Measurements from ENCODE around the gene SLX4.

SLX4 gene

DNA sequence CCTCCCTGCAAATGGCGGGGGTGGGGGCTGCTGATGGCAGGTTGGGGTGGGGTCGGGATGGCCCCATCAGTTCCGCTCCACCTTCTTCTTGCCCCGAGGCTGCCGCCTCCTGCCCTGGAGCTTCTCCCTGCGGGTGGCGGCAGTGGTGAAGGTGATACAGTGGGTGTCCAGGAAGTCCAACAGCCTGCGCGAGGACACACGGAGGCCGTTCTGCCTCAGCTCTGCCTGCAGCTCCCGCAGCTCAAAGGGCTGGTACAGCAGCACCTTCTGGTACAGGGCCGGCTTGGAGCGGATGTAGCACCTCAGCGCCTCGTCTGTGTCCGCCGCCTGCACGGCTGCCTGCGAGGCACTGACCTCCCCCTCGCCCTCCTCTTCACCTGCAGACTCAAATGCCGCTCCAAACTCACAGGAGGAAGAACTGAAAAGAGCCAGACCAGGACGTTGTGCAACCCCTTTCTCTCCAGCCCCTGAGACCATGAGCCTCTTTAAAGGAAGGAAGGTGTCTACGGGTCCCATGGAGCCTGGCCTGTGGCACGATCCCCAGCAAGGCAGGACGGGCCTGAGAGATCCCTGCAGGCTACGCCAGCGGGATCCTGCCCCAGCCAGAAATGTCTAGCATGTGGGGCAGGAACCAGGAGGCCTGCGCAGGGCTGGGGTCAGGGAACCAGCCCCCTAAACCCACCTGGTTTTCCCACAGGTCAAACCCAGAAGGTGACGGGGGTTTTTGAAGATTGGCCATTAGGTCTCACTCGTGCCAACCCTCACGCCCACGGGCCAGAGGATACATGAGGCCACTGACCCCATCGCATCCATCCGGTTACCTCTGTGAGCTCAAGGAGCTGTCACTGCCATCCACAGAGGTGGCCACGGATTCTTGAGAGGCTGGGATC, 28.9 kb downstream of the SLX4 start:
- DNase-seq (ENCODE audit: low read depth) = no peak

DNA sequence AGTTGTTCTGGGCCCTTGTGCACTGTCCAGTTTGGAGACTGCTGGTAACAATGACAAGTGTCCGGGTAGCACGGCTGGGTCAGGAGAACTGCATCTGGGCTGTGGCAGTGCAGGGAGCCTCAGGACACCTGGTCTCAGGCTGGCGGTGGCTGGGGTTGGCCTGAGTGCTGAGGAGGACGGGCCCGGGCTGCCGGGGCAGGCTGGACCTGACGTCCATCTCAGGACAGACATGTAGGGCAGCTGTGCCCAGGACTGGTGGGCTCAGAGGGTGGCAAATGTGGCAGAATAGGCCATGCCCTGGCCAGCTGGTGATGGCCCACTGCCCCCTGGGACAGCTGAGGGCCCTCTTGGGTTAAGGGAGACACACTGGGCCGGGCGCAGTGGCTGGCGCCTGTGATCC, 30.0 kb downstream of the SLX4 start:
- DNase-seq (ENCODE audit: low read depth) = no peak

DNA sequence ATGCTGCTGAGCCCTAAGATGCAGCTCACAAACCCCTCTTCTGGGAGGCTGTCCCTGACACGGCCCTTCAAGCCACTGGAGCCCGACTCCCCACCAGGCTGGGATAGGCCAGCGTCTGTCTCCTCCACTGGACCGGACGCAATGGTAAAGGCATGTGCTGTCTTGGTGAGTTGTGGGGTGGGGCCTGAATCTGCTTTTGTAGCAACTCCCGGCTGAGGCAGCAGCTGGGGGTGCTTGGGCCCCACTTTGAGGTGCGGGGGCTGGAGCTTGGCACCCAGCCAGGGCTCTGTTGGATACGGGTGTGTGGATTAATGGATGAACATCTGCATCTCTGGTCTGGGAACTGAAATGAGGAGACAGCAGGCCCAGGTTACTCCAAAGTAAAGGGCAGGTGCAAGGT, 30.7 kb downstream of the SLX4 start:
- DNase-seq (ENCODE audit: low read depth) = no peak

DNA sequence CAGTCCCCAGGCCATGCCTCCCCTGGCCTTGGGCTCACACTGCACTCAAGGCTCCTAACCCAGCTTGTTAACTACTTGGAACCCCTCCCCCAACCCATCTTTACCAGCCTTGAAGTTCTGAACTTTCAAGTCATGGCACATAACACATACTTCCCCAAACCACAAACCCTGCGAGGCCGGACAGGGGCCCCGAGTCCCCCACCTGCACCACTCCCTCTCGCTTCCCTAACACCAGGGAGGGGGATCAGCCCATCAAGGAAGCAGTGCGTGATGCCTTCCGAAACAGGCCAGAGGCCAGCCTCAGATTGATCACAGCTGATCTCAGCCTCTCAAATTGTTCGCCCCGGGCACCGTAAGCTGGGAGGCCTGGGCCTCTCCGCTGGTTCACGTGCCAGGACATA, 31.2 kb downstream of the SLX4 start:
- peak; percentile 91 for DNase-seq (ENCODE audit: low read depth)

DNA sequence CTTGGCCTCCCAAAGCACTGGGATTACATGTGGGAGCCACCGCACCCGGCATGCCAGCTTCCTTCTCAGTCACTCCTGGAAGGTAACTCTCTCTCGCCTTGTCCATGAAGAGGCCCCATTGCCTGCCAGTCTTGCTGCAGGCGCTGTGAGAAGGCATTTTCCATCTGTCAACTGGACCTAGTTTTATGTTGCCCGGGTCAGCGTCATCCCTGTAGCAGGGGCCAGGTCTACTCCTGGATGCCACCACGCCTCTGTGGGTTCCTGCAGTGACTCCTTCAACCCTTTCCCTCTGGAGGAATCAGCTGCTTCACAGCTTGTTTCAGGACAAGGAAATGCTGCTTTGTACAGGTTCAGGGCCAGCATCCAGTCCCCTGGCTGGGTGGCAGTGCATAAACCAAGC, 31.6 kb downstream of the SLX4 start:
- no peak for DNase-seq (ENCODE audit: low read depth)

DNA sequence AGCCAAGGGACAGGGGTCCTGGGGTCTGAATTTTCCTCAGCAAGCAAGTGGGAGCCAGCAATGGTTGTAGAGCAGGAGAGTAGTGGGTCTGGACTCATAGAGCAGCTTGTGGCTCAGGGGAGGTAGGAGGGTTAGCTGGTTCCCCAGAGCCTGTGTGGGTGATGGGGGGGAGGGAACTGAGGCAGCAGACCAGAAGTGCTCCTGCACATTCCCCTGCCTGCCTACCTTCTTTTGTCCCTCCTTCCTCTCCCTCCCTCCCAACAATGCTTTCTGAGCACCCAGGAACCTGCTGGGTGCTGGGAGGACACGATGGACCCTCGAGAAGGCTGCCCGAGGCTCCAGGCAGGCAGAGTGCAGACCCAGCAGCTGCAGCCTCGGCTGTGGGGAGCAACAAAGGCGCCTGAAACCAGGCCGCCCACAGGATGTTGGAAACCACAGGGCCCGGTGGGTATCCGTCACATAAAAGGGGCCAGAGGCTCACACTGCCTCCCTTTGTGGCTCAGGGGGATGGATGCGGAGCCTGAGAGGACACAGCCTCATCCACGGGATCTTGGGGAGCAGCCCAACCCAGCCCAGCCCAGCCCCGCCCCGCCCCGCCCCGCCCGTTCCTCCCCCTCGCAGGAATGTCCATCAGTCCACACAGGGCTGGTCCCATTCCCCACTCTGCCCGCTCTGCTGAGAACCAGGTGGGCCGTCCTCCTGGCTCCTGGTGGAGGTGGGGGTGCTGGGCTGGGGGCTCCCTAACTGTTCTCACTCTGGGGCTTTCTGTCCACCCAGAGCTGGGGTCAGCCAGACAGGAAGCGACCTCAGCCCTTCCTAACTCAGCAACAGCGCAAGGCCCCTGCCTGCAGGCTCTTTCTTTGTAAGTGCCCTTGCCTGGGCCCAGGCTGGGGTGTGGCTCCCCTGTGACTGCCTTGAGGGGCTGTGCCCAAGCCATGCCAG, 32.5 kb downstream of the SLX4 start:
- peak; percentile 72 for DNase-seq (ENCODE audit: low read depth)

DNA sequence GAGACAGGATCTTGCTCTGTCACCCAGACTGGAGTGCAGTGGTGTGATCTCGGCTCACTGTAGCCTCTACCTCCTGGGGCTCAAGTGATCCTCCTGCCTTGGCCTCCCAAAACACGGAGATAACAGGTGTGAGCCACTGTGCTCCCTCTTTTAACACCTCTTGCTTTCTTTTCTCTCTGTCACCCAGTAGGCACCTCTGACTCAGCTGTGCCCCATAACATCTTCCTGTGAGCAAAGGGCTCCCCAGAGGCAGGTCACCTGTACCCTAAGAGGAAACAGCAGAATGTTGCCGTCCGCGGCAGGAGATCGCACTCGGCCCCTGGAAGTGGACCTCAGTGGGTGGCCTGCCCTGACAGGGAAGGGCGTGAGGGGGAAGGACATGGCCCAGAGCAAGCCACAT, 33.3 kb downstream of the SLX4 start:
- no peak for DNase-seq (ENCODE audit: low read depth)

DNA sequence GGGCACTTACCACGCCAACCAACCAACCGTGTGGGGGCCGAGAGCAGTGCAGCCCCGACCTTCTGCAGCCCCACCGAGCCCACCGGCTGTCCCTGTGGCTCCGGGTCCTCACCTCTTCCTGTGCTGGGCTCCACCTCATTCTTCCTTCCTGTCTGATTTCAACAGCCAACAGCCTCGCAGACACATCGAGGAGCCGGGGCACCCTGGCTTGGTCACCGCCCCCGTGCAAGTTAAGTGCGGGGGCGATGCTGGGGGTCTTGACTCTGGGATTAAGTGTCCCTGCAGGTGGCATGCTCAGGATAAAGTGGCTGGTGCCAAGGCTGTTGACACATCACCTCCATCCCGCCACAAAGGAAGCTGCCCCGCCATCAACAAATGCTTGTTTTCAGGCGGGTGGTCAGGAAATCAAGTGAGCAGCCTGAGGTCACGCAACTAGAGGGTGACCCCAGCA, 34.1 kb downstream of the SLX4 start, which contains the start of gene NLRC3:
Gene NLRC3, minus strand, starts transcription at position 102 of the 451 bp plus-strand sequence. CDS start 12,367 bp downstream, outside the sequence.
- peak; percentile 60 for DNase-seq (ENCODE audit: low read depth)

DNA sequence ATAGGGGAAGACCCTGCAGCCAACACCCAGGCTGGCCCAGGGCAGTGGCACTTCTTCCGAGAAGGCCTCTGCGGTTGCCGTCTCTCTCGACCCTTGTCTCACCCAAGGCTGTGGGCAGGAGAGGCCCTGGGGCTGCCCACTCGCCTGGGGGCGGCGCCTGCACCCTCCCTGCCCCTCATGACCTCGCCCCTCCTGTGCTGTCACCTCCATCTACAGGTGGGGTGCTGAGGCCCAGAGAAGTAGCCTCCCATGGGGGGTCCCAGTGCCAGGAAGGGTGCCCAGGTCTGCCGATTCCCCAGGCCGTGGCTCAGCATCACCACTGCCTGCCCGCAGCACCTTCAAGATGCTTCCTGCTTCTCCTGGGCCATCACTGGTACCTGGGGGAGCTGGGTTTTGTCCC, 35.2 kb downstream of the SLX4 start:
- DNase-seq (ENCODE audit: low read depth) = no peak

DNA sequence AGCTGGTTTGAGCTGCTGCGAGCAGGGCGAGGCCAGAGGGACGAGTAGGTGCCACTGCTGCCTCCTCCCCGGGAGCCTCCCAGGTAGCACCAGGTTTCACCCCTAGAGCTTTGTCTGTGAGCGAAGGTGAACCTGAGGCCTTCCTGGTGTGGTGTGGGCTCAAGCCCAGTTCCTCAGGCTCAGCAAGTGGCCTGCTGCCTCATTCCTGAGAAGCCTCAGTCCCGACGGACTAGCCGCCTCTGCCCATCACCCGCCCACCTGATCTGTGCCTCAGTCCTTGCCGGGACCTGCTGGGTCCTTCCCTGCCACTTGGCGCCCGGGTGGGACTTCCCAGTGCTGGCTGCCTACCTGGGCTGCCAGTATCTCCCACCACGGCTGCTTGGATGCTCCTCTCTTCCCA, 35.9 kb downstream of the SLX4 start:
- DNase-seq (ENCODE audit: low read depth) = no peak

DNA sequence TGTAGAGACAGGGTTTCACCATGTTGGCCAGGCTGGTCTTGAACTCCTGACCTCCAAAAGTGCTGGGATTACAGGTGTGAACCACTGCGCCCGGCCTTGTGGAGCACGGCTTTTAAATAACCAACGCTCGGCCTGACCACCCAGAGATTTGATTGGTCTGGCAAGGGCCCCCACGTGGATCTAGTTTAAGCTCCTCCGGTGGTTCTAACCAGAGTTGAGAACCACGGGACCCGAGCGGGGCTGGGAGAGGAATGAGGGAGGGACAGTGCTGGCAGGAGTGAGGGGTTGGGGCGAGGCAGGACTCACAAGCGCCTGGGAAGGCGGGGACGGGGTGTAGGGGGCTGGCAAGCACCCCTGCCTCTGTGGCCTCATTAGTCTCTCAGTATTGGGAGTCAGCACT, 37.2 kb downstream of the SLX4 start:
- no peak for DNase-seq (ENCODE audit: low read depth)

DNA sequence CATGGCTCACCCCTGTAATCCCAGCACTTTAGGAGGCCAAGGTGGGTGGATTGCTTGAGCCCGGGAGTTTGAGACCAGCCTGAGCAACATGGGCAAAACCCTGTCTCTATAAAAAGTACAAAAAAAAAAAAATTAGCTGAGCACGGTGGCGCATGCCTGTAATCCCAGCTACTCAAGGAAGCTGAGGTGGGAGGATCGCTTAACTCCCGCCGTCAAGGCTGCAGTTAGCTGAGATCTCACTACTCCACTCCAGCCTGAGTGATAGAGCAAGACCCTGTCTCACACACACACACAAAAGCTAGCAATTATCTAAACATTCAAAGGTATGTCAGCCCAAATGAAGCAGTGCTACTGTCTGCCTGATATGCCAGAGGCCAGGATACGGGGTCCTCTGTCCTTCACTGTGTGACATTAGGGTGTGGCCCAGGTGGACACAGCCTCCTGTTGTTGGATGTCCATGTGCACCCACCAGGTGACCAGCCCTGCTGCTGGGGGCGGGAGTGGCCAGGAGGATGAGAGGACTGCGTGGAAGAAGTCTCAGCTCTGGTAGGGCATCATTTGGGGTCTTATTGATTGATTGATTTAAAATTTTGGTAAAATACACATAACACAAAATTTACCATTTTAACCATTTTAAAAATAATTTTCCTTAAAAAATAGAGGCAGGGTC, 38.1 kb downstream of the SLX4 start:
- DNase-seq (ENCODE audit: low read depth) = no peak

DNA sequence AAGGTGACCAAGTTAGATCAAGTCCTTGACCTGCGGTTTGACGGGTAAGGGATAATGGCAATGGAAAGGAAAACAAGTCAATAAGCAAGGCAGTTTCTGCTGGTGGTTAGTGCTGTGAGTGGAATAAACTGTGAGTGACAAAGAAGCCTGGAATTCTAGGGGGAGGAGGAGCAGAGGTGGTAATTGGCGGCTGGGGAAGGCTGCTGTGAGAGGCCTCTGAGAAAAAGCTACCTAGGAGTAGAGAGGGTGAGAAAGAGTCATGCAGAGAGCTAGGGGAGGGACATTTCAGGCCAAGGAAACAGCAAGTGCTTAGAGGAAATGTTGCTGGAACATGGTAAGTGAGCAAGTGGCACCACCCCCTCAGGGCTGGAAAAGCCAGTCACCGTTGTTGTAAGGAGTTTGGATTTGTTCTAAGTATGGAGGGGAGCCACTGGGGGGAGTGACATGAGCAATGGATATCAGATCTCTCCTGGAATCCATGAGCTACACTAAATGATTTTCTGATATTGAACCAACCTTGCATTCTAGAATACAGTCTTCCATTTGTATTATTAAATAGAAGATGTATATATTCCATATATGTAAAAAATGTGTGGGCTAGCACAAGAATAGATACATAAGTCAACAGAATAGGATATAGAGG, 40.9 kb downstream of the SLX4 start:
- no peak for DNase-seq (ENCODE audit: low read depth)

DNA sequence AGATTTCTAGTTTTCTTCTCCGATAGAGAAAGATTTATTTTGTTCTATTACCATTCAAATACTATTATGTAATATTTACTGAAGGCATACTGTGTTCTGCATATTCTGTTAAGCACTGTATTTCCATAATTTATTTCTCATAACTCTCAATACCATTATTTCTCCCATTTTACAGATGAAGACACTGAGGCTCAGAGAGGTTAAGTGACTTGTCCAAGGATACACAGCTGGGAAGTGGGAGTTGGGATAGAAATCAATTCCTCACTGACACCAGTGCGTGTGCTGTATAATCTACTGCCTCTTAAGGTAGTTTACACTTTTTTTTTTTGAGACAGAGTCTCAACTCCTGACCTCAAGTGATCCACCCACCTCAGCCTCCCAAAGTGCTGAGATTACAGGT, 41.6 kb downstream of the SLX4 start:
- DNase-seq (ENCODE audit: low read depth) = no peak

DNA sequence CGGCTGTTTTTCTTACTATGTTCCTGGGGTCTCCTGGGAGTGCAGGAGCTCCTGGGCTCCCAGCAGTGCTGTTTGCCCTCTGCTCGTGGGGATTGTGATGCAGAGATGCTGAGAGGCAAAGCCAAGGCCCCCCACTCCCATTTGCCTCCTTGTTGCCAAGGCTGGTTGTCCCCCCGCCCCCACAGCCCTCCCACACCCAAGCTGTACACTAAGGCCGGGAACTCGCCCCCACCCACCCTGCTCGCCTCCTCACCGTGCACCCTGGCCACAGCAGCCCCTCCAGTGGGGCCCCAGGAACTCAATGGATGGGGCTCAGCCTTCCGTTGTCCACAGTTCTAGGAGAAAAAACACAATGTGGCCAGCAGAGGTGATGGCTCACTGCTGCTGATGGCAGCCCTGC, 44.4 kb downstream of the SLX4 start:
- DNase-seq (ENCODE audit: low read depth) = no peak

DNA sequence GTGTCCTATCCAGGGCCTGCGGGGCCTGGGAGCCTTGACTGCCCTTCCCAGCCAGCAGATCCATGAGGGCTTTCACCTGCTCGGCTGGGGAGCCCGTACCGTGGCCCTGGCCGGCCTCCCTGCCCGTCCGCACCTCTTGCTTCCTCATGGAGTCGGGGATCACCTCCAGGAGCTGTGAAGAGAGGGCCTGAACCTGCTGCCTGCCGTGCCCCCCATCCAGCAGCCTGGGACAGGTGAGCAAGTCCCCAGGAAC, 46.6 kb downstream of the SLX4 start:
- DNase-seq (ENCODE audit: low read depth) = no peak

DNA sequence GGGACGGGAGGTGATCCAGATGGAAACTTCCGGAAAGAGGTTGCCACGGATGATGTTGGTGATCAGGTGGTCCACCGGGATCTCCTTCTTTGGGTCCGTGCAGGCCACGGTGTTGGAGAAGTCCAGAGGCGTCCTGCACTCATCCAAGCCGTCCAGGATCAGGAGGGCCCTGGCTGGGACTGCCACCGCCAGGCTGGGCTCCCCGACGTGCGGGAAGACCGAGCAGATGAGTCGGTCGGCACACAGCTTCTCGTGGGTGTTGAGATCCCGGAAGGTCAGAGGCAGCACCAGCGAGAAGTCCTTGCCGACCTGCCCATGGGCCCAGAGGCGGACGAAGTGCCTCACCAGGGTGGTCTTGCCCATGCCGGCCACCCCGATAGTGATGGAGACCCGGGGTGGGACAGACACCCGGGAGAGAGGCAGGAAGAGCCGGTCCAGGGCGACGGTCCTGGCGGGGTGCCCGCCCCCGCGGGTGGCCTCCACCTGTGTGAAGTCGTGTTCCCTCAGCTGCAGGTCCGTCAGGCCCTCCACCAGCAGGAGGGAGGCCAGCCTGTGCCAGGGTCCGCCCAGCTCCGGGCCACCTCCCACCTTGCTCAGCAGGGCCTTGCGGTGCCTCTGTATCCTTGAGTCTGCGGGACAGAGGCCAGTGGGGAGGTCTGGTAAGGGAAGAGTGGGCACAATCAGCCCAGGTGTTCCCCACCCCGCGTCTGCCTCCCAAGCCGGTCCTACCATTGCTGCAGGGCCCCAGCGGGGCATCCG, 47.1 kb downstream of the SLX4 start:
- no peak for DNase-seq (ENCODE audit: low read depth)

DNA sequence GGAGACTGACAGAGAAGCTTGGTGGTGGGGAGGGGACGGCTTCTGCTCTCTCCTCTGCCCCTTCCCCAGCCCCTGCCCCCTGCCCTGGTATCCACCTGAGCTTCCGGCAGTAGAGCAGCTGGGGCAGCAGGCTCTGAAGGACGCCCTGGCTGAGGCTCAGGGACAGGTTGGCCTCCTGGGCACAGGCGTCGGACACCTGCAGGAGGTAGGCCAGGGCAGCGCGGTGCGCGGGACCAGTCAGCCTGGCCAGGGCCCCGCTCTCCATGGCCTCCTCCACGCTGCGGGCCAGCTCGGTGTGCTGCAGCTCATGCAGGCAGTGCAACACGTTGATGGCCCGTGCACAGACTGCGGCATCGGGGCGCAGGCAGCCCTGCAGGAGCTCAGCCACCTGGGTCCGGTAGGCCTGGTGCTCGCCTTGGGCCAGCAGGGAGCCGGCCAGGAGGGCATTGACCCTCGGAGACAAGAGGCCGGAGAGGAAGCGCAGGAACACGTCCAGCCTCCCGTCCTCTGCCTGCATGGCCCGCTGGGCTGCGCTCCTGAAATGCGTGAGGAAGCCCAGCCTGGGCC, 48.4 kb downstream of the SLX4 start:
- no peak for DNase-seq (ENCODE audit: low read depth)

DNA sequence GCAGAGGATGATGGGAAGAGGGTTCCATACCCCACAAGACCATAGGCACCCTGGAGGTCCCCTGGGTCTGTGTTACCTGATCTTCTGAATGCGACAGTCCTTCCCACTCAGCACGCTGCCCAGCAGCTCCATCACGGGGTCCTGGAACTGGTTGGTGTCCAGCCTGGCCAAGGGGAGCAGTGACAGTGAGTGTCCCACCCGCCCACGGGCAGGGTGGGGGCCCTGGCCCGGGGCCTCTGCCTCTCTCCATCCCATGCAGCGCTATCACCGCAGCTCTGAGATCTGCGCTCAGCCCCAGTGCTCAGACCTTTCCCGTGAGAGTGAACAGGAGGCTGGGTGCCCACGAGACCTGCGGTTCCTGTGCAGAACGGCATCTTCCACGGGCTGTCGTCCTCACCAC, 49.8 kb downstream of the SLX4 start:
- no peak for DNase-seq (ENCODE audit: low read depth)

DNA sequence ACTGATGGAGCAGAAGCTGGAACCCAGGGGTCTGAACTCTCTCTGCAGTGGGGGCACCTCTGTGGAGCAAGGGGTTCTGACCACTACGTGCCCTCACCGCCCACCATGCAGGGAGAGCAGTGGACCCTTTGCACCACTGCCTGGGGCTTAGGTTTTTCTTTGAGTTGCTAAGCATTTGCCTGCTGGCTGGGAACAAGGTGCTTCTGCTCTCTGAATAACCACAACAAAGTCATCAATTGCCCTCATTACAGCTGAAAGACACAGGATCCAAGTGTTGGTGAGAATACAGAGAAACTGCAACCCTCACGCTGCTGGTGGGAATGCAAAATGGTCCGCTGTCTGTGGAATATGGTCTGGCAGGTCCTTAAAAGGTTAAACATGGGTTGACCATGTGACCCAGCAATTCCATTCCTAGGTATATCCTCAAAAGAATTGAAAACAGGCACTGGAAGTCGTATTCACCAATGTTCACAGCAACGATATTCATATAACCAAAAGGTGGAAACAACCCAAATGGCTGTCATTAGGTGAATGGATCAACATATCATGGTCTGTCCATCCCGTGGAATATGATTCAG, 57.0 kb downstream of the SLX4 start:
- no peak for DNase-seq (ENCODE audit: low read depth)
